Astrocyte (in vitro differentiated cells and primary cell): Measurements from ENCODE around the gene DNAH5. TPM values are rescaled to one million over a fixed set of nuclear protein-coding genes. Genes with fewer than 3 reads are reported as not detected.

Experiments
- DNase-seq: peaks from one replicate; pipeline ENCODE4 v3.0.0-alpha.2; 2010; ENCODE audit warnings: low read depth
- FAIRE-seq: peaks from 2 replicates; lab custom pipeline; 2011; peaks lifted over from hg19 to GRCh38; lab: Jason Lieb, UNC
- H2AFZ ChIP-seq: 2 replicates; pipeline ENCODE4 v1.6.0; 2012; ENCODE audit warnings: low read depth, low read length, inconsistent platforms
- H3K27ac ChIP-seq: 2 replicates; pipeline ENCODE4 v1.5.1; 2011; ENCODE audit warnings: low read depth, low read length, inconsistent platforms
- H3K27me3 ChIP-seq: 2 replicates; pipeline ENCODE4 v1.6.0; 2011; ENCODE audit warnings: low read length, inconsistent platforms; ENCODE audit not compliant: insufficient read depth
- H3K36me3 ChIP-seq: 2 replicates; pipeline ENCODE4 v1.5.1; 2011; ENCODE audit warnings: low read length, inconsistent platforms; ENCODE audit not compliant: insufficient read depth
- H3K4me1 ChIP-seq: 2 replicates; pipeline ENCODE4 v1.5.1; 2011; ENCODE audit warnings: low read length, inconsistent platforms; ENCODE audit not compliant: insufficient read depth
- H3K4me2 ChIP-seq: 2 replicates; pipeline ENCODE4 v1.6.0; 2012; ENCODE audit warnings: low read length, inconsistent platforms
- H3K4me3 ChIP-seq: 2 replicates; pipeline ENCODE4 v1.5.1; 2011; ENCODE audit warnings: low read depth, mild to moderate bottlenecking, low read length, inconsistent platforms; ENCODE audit not compliant: insufficient read depth
- H3K79me2 ChIP-seq: 2 replicates; pipeline ENCODE4 v1.6.0; 2012; ENCODE audit warnings: mild to moderate bottlenecking, low read length, inconsistent platforms; ENCODE audit not compliant: insufficient read depth
- H3K9ac ChIP-seq: 2 replicates; pipeline ENCODE4 v1.6.0; 2012; ENCODE audit warnings: mild to moderate bottlenecking, low read length, inconsistent platforms
- H3K9me3 ChIP-seq: 2 replicates; pipeline ENCODE4 v1.5.1; 2012; ENCODE audit warnings: low read depth, mild to moderate bottlenecking, low read length, inconsistent platforms; ENCODE audit not compliant: insufficient read depth
- H4K20me1 ChIP-seq: 2 replicates; pipeline ENCODE4 v1.6.0; 2012; ENCODE audit warnings: low read length, inconsistent platforms; ENCODE audit not compliant: insufficient read depth
- H3K27ac Mint-ChIP-seq: one replicate; pipeline ENCODE4 v1.8.0; 2021; ENCODE audit warnings: mild to moderate bottlenecking, mixed read lengths; ENCODE audit not compliant: unreplicated experiment
- H3K27me3 Mint-ChIP-seq: one replicate; pipeline ENCODE4 v1.8.0; 2021; ENCODE audit warnings: low read depth, mixed read lengths; ENCODE audit not compliant: unreplicated experiment
- H3K36me3 Mint-ChIP-seq: one replicate; pipeline ENCODE4 v1.8.0; 2021; ENCODE audit warnings: low read depth, mixed read lengths; ENCODE audit not compliant: unreplicated experiment
- H3K4me1 Mint-ChIP-seq: one replicate; pipeline ENCODE4 v1.8.0; 2021; ENCODE audit warnings: low read depth, mixed read lengths; ENCODE audit not compliant: unreplicated experiment
- H3K4me3 Mint-ChIP-seq: one replicate; pipeline ENCODE4 v1.8.0; 2021; ENCODE audit warnings: mild to moderate bottlenecking, moderate library complexity, mixed read lengths; ENCODE audit not compliant: unreplicated experiment
- H3K9me3 Mint-ChIP-seq: one replicate; pipeline ENCODE4 v1.8.0; 2021; ENCODE audit warnings: mild to moderate bottlenecking, mixed read lengths; ENCODE audit not compliant: unreplicated experiment
- EZH2 ChIP-seq: IDR thresholded peaks from 2 replicates; pipeline ENCODE4 v1.6.1; 2012; ENCODE audit warnings: mild to moderate bottlenecking, low read length, inconsistent platforms; ENCODE audit not compliant: insufficient read depth
- total RNA-seq: library from RNA; stranded (reverse); gene quantifications from 2 replicates; pipeline ENCODE4 v1.2.1, GENCODE V29; 2021
- TF ChIP-seq, protein P1 (sequence below): IDR thresholded peaks from 2 replicates; pipeline ENCODE4 v1.5.1; 2011; ENCODE audit warnings: low read depth, mild to moderate bottlenecking, inconsistent platforms, low read length, moderate library complexity; ENCODE audit not compliant: insufficient read depth

Gene DNAH5
- total RNA-seq, 1 donor from 2014 or later, result 3.4 TPM

DNA sequence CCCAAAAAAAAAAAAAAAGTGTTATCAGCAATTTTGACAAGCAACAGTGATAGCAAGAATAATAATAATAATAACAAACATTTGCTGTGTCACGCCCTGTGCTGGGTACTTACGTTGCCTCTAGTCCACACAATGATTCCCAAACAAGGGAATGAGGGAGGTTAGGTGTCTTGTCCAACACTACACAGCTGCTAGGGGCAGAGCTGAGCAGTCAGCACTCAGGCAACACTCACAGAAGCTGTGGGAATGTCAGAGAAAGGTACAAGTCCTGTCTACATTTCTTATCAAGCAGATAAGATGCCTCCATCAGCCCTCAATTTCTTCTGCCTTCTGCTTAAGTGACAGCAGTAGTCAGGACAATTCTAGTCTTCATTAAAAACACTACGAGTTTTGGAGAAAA lies 111.0 kb downstream of the DNAH5 start:
- Histone ChIP-seq H3K27ac (no peak overlapping the region), H3K36me3 (no peaks in the 10 kb centered on the region), H3K4me3 (no peak overlapping the region), H3K27me3 (no peaks in the 10 kb centered on the region), H3K9me3 (no peaks in the 10 kb centered on the region), H3K4me1 (no peaks in the 10 kb centered on the region), H3K9ac (no peak overlapping the region), H4K20me1 (no peaks in the 10 kb centered on the region), H3K79me2 (no peaks in the 10 kb centered on the region), H2AFZ (no peak overlapping the region), H3K4me2 (no peak overlapping the region)
- no peak for DNase-seq
- peaks cover 15% of the 10 kb centered on the region for H3K36me3 Mint-ChIP-seq
- TF ChIP-seq, protein P1, sequence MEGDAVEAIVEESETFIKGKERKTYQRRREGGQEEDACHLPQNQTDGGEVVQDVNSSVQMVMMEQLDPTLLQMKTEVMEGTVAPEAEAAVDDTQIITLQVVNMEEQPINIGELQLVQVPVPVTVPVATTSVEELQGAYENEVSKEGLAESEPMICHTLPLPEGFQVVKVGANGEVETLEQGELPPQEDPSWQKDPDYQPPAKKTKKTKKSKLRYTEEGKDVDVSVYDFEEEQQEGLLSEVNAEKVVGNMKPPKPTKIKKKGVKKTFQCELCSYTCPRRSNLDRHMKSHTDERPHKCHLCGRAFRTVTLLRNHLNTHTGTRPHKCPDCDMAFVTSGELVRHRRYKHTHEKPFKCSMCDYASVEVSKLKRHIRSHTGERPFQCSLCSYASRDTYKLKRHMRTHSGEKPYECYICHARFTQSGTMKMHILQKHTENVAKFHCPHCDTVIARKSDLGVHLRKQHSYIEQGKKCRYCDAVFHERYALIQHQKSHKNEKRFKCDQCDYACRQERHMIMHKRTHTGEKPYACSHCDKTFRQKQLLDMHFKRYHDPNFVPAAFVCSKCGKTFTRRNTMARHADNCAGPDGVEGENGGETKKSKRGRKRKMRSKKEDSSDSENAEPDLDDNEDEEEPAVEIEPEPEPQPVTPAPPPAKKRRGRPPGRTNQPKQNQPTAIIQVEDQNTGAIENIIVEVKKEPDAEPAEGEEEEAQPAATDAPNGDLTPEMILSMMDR, result no peak
- TF ChIP-seq EZH2, result no peak
- no peak overlapping the region for H3K4me3 Mint-ChIP-seq
- H3K27ac Mint-ChIP-seq, result no peak overlapping the region
- FAIRE-seq, result no peak
- peaks cover 7% of the 10 kb centered on the region for H3K9me3 Mint-ChIP-seq
- H3K27me3 Mint-ChIP-seq, result peaks cover 3% of the 10 kb centered on the region
- H3K4me1 Mint-ChIP-seq, result peaks cover 17% of the 10 kb centered on the region

DNA sequence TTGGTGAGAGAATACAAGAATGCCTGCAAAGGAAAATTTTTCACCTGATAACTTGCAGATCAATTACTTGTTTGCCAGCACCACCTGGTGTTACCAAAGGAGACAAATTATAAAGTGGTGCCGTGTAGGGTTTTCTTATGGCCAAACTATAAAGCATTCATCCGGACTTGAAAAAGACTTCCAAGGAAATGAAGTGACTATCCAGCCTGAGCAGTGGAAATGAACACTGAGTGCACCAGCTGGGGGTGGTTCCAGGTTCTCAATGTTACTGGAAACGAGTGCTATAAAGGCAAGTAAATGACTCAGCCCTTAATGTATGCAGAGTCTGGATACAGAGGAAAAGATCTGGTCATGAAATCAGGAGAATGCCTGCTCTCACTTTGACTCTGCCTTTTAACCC lies 113.1 kb downstream of the DNAH5 start:
- H3K4me3 Mint-ChIP-seq, result no peak overlapping the region
- Histone ChIP-seq H3K36me3 (no peaks in the 10 kb centered on the region), H3K9me3 (no peaks in the 10 kb centered on the region), H4K20me1 (no peaks in the 10 kb centered on the region), H3K9ac (no peak overlapping the region), H3K4me2 (no peak overlapping the region), H3K4me3 (no peak overlapping the region), H3K4me1 (no peaks in the 10 kb centered on the region), H3K27ac (no peak overlapping the region), H3K79me2 (no peaks in the 10 kb centered on the region), H2AFZ (no peak overlapping the region), H3K27me3 (no peaks in the 10 kb centered on the region)
- no peak for FAIRE-seq
- no peak overlapping the region for H3K27ac Mint-ChIP-seq
- H3K4me1 Mint-ChIP-seq, result peaks cover 17% of the 10 kb centered on the region
- peaks cover 13% of the 10 kb centered on the region for H3K36me3 Mint-ChIP-seq
- peaks cover 3% of the 10 kb centered on the region for H3K27me3 Mint-ChIP-seq
- TF ChIP-seq, protein P1, result no peak
- no peak for TF ChIP-seq EZH2
- DNase-seq, result peak; percentile 23
- peaks cover 12% of the 10 kb centered on the region for H3K9me3 Mint-ChIP-seq

DNA sequence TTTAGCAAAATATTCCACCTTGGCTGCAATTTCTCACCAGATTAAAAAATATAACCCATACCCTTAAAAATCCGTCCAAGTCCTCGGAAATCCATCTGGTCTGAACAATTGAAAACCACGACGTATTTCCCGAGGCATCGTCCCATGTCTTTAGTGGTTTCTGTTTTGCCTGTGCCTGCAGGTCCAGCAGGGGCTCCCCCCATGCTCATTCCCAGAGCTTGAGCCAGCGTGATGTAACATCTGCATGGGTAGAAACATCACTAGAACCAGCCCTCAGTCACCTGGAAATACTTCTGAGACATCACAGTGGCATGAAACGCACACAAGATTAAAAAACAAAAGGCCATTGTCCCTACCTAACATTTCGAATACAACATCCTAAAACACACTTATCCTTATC lies 114.0 kb downstream of the DNAH5 start:
- Histone ChIP-seq H3K4me3 (no peak overlapping the region), H3K27ac (no peak overlapping the region), H3K27me3 (no peaks in the 10 kb centered on the region), H2AFZ (no peak overlapping the region), H3K9ac (no peak overlapping the region), H3K4me1 (no peaks in the 10 kb centered on the region), H3K9me3 (no peaks in the 10 kb centered on the region), H4K20me1 (no peaks in the 10 kb centered on the region), H3K4me2 (no peak overlapping the region), H3K79me2 (no peaks in the 10 kb centered on the region), H3K36me3 (no peaks in the 10 kb centered on the region)
- Mint-ChIP-seq H3K4me1 (peaks cover 17% of the 10 kb centered on the region), H3K4me3 (no peak overlapping the region), H3K36me3 (peaks cover 11% of the 10 kb centered on the region), H3K9me3 (peaks cover 9% of the 10 kb centered on the region), H3K27me3 (no peaks in the 10 kb centered on the region), H3K27ac (no peak overlapping the region)
- TF ChIP-seq, protein P1, result no peak
- no peak for TF ChIP-seq EZH2
- DNase-seq (no peak), FAIRE-seq (no peak)
